HG02798 (cell line): Measurements from ENCODE around the gene B3GNT7.
"Not testable (repeated sequence)": the region's sequence is repeated elsewhere in the genome, so short reads cannot be mapped to it uniquely, and the experiment has no call there.

Source experiments
- ATAC-seq: cut with Tn5 transposase; IDR thresholded peaks from one replicate; pipeline ENCODE4 v1.9.1; 2021; ENCODE audit warnings: mild to moderate bottlenecking; ENCODE audit not compliant: unreplicated experiment, poor library complexity

B3GNT7 gene

DNA sequence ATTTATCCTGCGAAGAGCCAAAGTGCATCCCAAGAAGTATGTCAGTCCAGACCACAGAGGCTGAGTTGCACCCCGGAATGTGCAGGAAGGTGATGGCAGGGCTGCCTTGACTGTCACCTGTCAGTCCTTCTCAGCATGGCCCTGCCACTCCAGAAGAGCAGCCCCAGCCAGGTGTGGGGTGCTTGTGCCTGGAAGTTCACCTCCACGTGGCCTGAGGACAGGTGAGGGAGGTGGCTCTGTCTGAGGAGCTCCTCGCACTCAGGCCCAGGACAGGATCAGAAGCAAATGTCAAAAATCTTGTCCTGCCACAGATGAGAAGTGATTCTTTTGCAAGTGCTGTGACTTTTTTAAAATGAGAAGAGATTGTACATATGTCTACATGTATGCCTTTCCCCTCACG, 31.4 kb upstream of the B3GNT7 start:
- no peak for ATAC-seq

DNA sequence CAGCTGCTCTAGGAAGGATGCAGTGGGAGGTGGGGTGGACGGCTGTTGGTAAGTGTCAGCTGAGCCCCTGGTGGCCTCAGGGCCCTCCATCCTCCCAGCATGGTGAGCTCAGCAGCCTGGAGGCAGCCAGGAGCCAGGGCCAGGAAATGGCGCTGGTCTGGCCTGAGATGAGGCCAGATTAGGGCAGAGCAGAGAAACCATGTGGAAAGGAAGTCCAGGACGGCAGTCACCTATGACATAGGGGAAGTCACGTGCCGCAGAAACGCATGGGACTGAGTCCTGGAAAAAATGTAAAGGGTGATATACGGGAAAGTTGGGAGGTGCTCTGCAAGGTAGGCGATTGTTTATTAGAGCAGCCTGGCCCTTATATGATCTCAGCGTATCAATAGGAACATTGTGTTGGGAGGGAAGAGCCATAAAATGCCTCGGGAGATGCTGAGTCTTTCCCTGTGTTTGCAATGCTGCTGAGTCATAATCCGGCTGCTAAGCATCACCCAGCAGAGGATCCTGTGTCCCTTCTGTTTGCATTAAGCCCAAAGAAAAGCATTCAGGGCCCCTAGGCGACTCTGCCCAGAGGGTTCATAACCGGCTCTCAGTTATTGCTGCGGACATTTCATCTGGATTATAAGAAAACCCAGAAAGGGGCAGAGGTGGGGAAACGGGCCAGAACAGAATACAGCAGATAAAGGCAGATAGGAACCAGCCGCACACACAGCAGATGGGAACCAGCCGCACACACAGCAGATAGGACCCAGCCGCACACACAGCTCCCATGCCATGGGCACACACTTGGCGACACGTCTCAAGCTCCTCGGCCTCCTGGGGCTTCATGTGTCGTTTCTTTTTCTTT, 30.3 kb upstream of the B3GNT7 start:
- no peak for ATAC-seq

DNA sequence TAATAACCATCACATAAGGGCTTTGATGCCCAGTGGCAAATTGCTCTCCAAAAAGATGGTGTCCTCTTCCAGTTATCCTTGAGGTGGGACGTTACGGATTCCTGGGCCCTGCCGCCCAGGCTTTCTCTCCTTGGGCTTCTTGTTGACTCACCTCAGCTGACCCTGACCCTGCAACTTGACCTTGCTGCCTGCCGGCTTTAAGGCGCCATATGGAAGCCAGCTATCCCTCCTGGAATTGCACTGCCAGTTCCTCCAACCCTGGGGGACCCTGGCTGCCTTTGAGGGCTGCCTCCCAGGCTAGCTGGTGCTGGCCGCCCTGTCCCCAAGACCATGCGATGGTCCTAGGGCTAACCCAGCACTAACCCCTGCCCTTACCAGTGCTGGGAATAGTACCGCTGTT, 28.3 kb upstream of the B3GNT7 start:
- ATAC-seq: no peak

DNA sequence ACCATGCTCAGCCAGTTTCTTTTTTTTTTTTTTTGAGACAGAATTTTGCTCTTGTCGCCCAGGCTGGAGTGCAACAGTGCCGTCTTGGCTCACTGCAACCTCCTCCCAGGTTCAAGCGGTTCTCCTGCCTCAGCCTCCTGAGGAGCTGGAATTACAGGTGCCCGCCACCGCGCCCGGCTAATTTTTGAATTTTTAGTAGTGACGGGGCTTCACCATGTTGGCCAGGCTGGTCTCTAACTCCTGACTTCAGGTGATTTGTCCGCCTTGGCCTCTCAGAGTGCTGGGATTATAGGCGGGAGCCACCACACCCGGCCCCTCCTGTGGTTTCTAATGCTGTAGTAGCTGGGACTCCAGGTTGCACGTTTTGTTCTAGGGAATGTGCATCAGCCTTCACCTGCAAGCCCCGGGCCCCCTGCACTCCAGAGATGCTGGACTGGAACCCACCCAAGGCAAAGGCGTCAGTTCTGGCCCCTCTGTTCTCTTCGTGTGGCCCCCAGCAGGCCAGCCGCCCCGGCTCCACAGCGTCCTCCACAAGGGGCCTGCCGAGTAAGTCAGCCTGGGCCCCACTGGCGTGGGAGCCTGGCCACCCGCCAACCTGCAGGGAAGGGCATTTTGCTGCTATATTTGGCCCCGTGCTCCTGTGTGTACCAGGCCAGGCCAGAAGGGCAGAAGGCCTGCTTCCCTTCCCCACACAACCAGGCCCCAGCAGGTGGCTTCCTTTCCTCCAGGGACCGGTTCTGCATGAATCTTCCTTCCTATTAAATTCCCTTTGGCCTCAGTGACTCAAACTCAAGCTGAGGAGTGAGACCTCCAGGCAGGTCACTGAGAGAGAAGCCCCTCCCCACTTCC, 25.7 kb upstream of the B3GNT7 start:
- ATAC-seq: no peak

DNA sequence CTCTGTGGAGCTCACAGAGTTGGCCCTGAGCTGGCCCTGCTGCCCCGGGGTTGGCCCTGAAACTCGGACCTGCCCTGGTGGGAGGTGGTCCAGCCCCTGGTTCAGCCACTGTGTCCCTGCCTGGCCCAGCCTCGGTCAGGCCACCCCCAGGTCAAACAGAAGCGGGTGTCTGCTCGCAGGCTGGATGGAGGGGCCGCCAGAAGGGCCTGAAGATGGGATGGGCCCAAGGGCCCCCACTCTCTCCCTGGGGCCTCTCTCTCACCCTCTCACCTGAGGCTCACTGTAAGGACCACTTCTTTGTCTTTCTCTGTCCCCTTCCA, 25.1 kb upstream of the B3GNT7 start:
- no peak for ATAC-seq

DNA sequence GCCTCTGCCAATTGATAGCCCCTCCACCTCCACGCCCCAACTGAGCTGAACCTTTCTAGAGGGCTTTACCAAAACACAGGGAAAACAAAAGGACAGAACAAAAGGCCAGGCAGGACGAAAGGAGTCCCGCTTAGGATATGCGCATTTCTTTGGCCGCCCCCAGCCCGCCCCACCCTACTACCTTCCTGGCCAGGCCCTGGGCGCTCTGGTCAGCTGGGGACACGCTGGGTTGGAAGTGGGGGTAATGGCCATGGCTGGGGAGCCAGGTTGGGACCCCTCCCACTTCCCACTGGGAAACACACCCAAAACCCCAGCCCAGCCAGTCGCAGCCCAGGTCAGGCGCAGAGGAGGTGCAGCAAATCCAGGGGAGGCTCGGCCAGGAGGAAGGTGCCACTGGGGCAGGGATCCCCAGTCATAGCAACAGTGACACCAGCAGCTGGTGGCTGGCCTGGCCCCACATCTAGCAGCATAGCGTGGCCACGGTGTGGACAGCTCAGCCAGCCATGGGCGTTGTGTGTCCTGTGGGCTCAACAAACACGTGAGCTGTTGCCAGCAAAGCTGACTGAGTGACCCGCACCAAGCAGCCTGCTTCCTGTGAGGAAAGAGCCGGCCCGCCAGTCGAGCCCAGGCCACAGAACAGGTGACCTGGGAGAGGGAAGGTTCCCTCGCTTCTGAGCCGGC, 24.6 kb upstream of the B3GNT7 start:
- no peak for ATAC-seq

DNA sequence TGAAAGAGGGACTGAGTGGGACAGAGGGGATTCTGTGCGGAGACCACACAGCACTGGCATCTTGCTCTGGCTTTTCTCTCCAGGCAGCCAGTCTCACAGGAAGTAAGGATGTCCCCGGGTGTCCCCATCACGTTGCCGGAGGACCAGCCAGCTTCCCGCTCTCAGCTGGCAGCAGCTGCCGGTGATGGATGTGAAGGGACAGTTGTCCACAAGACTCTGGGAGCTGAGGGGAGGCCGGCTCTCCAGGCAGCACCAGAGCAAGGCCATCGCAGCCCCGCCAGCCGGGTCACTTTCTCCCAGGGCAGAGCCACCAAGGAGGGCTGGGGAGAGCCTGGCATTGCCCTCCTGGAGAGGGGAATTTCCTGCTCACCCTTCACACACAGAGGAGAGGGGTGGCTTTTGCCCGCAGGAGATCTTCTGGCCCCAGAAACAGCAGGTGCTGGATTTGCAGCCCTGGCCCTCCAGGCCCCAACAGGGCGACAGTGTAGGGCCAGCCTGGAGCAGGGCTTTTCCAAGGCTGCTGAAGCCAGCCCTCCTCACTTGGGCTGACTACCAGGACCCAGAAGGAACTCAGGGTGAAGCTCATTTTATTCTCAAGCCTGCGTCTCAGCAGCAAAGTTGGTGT, 24.0 kb upstream of the B3GNT7 start:
- no peak for ATAC-seq

DNA sequence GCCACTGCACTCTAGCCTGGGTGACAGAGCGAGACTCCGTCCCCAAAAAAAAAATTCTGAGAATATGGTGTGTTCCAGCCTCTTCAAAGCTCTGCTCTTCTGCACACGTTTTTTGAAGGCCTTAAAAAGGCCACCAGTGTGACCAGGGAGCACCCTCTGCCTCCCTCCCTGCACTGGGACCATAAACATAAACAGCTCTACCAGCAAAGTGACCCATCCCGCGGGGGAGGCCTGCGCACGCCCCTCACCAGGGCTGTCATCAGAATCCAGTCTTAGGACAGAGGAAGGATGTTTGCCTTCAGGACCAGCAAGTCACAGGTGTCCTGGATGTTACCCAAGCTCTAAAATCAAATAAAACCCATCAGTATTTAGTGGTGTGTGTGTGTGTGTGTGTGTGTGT, 23.2 kb upstream of the B3GNT7 start:
- no peak for ATAC-seq

DNA sequence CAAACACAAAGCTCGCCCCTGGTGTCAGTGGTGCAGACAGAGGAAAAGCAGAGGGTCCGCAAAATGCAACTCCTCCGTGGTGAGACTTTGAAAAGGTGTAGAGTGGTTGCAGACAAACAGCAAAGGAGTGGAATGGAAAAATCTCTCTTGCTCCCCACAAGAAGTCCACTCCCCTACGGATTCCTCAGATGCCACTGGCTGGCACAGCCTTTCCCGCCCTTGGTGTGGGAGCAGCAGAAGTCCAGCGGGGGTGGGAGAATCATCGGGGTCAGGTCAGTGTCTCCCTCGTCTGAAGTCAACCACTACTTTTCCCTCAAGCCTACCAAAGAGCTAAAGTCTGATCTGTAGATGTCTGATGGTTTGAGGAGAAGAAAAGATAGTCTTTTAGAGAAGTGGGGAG, 22.3 kb upstream of the B3GNT7 start:
- ATAC-seq: no peak

DNA sequence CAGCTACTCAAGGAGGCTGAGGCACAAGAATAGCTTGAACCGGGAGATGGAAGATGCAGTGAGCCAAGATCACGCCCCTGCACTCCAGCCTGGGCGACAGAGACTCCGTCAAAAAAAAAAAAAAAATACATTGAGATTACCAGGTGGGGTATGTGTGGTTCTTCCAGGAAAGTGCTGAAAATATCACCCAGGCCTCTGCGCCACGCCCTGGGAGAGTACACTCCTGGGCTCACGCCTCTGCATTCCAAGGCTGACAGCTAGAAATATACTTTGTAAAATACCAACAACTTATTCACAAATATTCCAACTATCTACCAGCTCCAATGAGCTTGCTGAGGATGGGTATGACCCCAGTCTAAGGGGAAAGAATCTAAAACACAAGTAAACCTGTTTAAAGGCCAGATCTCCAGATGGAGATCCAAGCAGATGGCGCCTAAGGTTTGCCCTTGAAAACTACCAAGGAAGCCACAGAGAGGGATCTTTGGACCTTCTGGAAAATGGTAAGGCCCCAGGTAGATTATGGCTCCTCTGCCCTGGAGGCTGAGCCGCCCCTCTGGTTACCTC, 21.6 kb upstream of the B3GNT7 start:
- no peak for ATAC-seq

DNA sequence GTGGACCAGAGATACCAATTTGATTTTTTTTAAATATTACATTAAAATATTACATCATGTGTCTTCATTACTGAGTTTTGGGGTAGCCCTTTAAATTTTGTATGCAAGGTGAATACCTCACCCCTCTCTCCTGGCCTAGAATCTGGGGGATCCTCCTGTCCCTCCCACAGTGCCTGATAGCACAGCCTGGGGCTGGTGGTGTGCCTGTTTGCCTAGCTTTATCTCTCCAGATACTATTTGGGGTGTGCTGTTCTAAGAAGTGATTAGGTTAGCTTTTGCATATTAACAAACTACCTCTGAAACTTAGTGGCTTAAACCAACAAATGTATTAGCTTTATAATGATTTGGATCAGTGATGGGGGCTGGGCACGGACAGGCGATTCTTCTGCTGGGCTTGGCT, 20.7 kb upstream of the B3GNT7 start:
- no peak for ATAC-seq

DNA sequence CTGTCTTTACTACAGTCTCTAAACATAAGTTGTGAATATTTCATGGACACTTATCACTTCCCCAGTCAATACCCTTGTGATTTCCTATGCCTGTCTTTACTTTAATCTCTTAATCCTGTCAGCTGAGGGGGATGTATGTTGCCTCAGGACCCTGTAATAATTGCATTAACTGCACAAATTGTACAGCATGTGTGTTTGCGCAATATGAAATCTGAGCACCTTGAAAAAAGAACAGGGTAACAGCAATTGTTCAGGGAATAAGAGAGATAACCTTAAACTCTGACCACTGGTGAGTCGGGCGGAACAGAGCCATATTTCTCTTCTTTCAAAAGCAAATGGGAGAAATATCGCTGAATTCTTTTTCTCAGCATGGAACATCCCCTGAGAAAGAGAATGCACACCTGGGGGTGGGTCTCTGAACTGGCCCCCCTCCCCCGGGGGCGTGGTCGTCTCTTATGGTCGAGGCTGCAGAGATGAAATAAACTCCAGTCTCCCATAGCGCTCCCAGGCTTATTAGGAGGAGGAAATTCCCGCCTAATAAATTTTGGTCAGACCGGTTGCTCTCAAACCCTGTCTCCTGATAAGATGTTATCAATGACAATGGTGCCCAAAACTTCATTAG, 19.4 kb upstream of the B3GNT7 start:
- not testable (repeated sequence) for ATAC-seq

DNA sequence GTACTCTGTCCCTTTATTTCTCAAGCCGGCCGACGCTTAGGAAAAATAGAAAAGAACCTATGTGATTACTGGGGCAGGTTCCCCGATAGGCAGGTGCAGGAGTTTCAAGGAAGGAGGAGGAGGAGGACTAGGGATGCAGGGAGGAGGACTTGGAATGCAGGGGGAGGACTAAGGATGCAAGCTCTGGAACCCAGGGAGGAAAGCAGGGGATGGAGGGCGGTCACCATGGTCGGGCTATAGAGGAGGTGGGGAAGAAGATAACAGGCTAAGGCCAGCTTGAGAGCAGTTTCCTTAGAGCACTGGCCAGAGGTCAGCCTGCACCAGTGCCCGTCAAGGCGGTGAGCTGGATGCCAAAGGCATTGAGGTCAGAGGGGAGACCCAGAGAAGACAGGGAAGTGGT, 18.7 kb upstream of the B3GNT7 start:
- ATAC-seq: no peak

DNA sequence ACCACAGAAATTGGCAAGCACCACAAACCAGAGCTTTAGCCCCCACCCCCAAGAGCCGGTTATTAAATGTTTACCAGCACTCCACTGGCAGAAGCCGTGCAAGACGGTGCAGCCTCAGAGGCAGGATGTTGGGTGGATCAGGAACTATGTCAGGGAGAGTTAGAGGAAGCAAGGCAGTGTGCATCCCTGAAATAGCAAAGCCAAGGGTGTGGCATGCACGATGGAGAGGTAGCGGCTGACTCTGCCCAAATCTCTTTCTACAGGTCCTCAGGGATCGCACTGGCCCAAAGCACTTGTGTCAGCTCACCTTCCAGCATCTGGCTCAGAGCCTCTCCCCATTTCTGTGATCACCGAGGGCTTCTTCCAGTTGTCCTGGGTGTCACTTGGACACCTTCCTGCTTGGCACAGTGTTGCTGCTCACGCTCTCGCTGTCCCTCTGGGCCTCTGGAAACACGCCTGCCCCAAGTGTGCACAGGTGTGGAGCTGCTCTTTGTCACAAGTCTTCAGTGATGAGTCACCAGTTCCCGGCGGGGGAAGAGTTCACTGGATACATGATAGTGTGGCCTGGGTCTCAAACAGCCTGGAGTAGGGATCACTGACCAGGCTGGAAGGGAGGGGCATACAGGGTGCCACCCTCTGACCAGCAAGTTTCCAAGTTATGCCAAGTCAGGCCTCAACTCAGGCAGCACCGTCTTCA, 17.3 kb upstream of the B3GNT7 start:
- ATAC-seq: no peak

DNA sequence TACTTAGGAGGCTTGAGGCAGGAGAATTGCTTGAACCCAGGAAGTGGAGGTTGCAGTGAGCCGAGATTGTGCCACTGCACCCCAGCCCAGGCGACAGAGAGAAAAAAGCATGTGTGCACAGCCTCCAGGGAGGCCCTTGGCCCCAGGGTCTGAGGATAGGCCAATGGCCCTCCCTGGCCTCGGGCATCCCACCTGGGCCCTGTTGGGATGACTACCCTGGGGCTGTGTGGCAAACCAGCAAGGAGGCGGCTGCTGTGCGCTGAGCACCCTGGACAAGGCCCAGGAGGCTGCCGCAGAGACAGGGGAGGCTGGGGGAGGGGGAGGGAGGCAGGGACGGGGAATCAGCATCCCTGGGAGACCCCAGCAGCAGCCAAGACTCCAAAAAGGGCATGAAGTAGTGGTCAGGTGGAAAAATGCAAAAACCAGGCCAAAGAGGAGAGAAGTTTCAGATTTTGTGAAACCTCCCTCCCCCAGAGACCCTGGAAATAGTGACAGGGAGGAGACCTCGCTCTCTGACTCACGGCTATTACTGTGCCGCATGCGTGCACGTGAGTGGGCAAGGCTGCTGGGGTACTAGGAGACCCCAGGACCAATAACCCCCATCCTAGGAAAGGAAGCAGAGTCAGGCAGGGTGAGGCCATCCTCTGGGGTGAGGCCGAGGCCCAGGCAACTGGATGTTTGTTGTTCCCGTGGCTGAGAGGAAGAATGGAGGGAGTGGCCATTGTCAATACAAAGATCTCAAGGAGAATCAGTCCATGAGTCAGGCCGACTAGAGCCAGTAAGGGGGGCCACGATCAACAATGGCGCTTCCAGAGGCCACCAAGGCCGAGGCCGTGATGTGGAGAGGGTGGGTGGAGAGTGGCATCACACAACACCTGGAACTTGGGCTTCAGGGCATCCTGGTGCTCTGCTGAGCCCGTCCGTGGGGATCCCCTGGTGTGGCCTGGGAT, 16.0 kb upstream of the B3GNT7 start:
- no peak for ATAC-seq

DNA sequence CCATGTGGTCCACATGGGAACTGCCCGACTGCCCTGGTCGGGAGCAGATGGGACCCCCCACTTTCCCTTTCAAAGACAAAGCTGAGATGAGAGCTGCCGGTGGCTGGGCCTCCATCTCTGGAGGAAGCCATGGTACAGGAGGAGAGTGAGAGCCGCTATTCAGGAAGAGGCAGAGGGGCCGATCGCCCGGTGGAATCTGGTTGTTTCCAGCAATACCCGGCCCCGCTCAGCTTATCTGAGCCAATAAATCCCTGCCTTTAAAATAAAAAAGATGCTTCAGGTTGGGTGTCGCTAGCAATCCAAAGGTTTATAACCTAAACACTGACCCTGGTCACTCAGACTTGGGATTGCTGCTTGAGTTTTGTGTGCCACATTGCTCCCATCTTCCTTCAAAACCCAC, 15.2 kb upstream of the B3GNT7 start:
- ATAC-seq: no peak

DNA sequence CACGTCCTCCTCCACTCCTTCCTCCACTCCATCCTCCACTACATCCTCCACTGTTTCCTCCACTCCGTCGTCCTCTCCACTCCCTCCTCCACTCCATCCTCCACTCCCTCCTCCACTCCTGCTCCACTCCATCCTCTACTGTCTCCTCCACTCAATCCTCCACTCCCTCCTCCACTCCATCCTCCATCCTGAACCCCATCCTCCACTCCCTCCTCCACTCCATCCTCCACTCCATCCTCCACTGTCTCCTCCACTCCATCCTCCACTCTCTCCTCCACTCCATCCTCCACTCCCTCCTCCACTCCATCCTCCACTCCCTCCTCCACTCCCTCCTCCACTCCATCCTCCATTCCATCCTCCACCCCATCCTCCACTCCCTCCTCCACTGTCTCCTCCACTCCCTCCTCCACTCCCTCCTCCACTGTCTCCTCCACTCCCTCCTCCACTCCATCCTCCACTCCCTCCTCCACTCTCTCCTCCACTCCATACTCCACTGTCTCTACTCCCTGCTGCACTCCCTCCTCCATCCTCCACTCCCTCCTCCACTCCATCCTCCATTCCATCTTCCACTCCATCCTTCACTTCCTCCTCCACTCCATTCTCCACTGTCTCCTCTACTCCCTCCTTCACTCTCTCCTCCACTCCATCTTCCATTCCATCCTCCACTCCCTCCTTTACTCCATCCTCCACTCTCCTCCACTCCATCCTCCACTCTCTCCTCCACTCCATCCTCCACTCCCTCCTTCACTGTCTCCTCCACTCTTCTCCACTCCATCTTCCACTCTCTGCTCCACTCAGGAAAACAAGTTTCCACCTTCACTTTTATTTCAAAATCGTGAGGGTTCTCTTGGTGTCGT, 14.3 kb upstream of the B3GNT7 start:
- no peak for ATAC-seq
